Spinal cord (tissue), 10 donors: Measurements from ENCODE around the gene PEX10. TPM values are rescaled to one million over a fixed set of nuclear protein-coding genes. Genes with fewer than 3 reads are reported as not detected.

Source experiments
- DNase-seq, 6 donors: peaks; one replicate each; pipeline versions ENCODE4 v3.0.0 to v3.0.0-alpha.2; 2013 to 2015; ENCODE audit warnings: low spot score in 6 of 6, low read depth in 4 of 6
- H3K27ac ChIP-seq: one replicate; pipeline ENCODE4 v1.5.1; 2013; ENCODE audit warnings: low read depth, low read length, control low read depth
- H3K27me3 ChIP-seq: one replicate; pipeline ENCODE4 v1.6.1; 2013; ENCODE audit warnings: low read length; ENCODE audit not compliant: control insufficient read depth, insufficient read depth
- H3K36me3 ChIP-seq: one replicate; pipeline ENCODE4 v1.6.1; 2013; ENCODE audit warnings: low read length; ENCODE audit not compliant: control insufficient read depth, insufficient read depth
- H3K4me1 ChIP-seq: one replicate; pipeline ENCODE4 v1.6.1; 2013; ENCODE audit warnings: low read length; ENCODE audit not compliant: control insufficient read depth, insufficient read depth
- H3K4me3 ChIP-seq: one replicate; pipeline ENCODE4 v1.5.1; 2013; ENCODE audit warnings: low read depth, low read length, control low read depth
- H3K9me3 ChIP-seq: one replicate; pipeline ENCODE4 v1.6.1; 2013; ENCODE audit warnings: low read length; ENCODE audit not compliant: control insufficient read depth, insufficient read depth
- WGBS: methylation state at CpG from one replicate; pipeline ENCODE4 v1.1.5; 2013; ENCODE audit warnings: missing lambda C conversion rate; ENCODE audit not compliant: insufficient coverage; 5-methylcytosine and 5-hydroxymethylcytosine counted together
- polyA plus RNA-seq, 2 donors: library from polyadenylated mRNA; unstranded; fragments of 120-200 nt; gene quantifications; one replicate each; pipeline ENCODE4 v1.2.1, GENCODE V29; 2013; ENCODE audit not compliant: insufficient read length in 2 of 2
- total RNA-seq, 2 donors: library from RNA; depleted of rRNA in 1 of 2; stranded (reverse); fragments of 120-200 nt in 1 of 2; fragments of >200 nt in 1 of 2; gene quantifications; one replicate each; pipeline versions ENCODE4 v1.2.3 to v1.2.4, GENCODE V29; 2013 to 2014
- donor health status: healthy.

The PEX10 gene
- total and polyA plus RNA-seq, 4 donors = 17.7 to 36.9 (median 31.7) TPM

DNA sequence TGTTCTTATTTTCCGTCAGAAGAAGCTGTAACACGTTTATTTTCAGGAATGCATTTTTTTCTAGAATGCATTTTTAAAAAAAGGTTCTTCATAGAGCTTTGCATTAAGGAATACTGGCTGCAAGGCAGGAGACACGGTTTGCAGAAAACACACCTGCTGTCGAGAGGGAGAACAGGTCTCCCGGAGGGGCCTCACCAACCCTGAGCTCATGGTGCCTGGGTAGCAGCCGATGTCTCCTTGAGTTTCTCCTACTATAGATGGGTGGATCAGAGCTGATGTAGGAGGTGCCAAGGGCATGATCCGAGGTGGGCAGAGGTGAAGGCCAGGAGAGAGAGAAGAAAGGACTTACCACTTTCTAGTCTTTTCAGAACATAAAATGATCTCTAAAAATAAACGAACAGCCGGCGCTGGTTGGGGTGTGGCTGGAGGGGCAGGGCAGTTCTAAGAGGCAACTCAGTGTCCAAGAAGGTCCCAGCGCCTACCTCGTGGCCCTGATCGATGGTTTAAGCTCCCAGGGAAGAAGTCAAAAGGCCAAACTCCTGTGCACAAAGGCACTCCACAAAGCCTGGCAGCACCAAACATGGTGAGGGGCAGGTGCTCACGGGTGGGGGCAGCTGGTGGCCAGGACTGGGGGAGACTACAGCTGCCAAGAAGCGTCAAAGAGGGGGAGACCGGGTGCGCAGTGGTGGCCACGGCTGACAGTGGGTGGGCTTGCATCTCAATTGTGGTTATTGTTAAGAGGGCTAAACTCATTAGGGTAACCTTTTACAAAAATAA lies 33.2 kb downstream of the PEX10 start:
- no peak for DNase-seq
- H3K27ac ChIP-seq = no peak overlapping the region

DNA sequence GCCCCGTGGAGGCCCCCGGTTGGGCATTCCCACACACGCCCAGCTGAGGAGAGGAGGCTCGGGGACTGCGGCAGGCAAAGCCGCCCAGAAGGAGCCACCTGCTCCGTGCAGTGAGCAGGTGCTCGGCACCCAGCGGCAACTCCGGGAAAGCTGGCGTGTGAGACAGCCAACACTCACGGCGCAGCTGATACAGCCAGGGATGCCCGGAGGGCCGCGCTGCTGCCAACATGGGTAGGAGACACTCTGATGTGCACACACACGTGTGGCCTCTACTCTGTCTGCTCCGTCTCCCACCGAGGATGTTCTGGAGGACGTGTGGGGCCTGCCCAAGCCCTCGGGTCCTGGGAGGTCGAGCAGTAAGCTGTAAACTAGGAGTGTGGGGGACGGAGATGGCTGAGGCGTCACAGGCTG lies 33.9 kb downstream of the PEX10 start:
- Histone ChIP-seq H3K9me3 (no peaks in the 10 kb centered on the region), H3K27ac (no peak overlapping the region), H3K4me1 (peaks cover 36% of the 10 kb centered on the region), H3K36me3 (peaks cover 73% of the 10 kb centered on the region), H3K4me3 (no peak overlapping the region), H3K27me3 (no peaks in the 10 kb centered on the region)
- DNase-seq = peak in 1 of 6 donors; percentile 40
- WGBS = 81% methylated on average over 24 of the region's 24 CpGs

More for the DNA sequence above, 33.2 kb downstream of the PEX10 start:
- Histone ChIP-seq H3K36me3 (peaks cover 73% of the 10 kb centered on the region), H3K4me1 (peaks cover 36% of the 10 kb centered on the region), H3K4me3 (no peak overlapping the region), H3K27me3 (no peaks in the 10 kb centered on the region), H3K9me3 (no peaks in the 10 kb centered on the region)
- 81% methylated on average over 13 of the region's 18 CpGs for WGBS

DNA sequence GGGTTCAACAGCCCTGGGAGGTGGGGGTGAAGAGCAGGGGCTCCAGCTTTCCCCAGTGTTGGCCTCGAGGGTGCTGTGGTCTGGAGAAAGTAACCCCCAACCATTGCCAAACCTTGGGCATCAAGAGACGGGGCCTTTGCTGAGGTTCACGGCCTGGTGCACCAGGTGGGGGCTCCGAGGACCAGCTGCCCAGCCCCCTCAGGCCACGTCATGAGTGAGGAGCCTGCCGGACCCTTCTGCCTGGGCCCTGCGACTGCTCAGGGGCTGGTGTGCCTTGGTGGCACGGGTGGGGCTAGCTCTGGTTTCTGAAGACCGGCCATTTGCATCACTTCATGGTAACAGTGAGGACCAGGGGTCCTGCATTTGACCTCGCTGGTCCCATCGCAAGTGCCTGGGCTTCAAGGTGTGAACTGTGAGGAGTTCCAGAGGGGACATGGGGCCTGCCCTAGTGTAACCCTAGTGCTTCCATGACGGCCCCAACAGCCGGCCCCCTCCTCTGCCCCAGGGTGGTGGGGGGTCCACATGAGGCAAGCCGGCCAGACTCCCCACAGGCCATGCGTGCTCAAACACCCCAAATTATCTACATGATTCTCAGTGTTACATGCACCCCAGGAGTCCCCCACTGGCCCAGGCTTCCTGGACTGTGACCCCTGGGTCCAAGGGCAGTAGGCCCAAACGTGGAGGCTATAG lies 34.5 kb downstream of the PEX10 start:
- no peak for DNase-seq
- Histone ChIP-seq H3K9me3 (no peaks in the 10 kb centered on the region), H3K4me1 (peaks cover 33% of the 10 kb centered on the region), H3K27ac (no peak overlapping the region), H3K4me3 (no peak overlapping the region), H3K27me3 (no peaks in the 10 kb centered on the region), H3K36me3 (peaks cover 79% of the 10 kb centered on the region)
- 88% methylated on average over 12 of the region's 16 CpGs for WGBS

DNA sequence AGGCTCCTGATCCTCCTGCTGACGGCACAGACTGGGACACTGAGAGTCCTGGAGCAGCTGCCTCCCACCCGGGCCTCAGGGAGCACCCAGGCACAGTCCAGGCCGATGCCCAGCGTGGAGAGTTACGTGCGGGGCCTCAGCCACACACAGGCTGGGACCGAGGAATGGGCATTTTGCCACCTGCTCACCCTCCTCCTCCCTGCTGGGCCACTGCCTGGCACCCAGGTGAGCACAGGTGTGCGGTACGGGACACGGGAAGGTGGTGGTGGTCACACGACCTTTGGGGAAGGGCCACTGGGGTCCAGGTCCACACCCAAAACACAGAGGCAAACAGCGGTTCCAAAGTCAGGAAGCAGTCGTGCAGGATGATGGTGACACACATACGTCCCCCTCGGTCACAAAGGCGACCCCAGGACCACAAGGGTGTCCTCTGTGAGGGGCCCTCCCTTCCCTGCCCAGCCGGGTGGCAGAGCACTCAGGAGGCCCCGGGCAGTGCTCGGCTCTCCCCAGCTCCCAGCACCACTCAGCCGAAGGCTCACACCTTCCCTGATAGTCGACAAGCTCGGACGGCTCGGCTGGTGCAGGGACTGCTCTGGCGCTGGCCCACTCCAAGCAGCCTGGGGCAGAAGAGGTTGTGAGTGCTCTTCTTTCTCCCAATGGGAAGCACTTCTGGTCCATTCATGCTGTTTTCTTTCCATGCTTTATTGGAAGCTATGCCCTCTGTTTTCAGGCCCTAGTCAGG lies 35.3 kb downstream of the PEX10 start:
- H3K27ac ChIP-seq = no peak overlapping the region
- peaks cover 79% of the 10 kb centered on the region for H3K36me3 ChIP-seq
- no peaks in the 10 kb centered on the region for H3K9me3 ChIP-seq
- H3K4me1 ChIP-seq = peaks cover 27% of the 10 kb centered on the region
- whole genome bisulfite sequencing = 89% methylated on average over 25 of the region's 25 CpGs
- no peaks in the 10 kb centered on the region for H3K27me3 ChIP-seq
- DNase-seq = no peak
- no peak overlapping the region for H3K4me3 ChIP-seq

GRCh38 chr1:2376261-2376741 lies 36.1 kb downstream of the PEX10 start:
- DNase-seq = no peak
- Histone ChIP-seq H3K4me3 (no peak overlapping the region), H3K27ac (no peak overlapping the region), H3K36me3 (peaks cover 78% of the 10 kb centered on the region), H3K27me3 (no peaks in the 10 kb centered on the region), H3K4me1 (peaks cover 19% of the 10 kb centered on the region), H3K9me3 (no peaks in the 10 kb centered on the region)
- WGBS = 81% methylated on average over 23 of the region's 23 CpGs

- H3K36me3 ChIP-seq = peaks cover 74% of the 10 kb centered on the region
- 76% methylated on average over 6 of the region's 7 CpGs for WGBS
- no peak overlapping the region for H3K4me3 ChIP-seq
- peaks cover 16% of the 10 kb centered on the region for H3K4me1 ChIP-seq
- H3K27me3 ChIP-seq = no peaks in the 10 kb centered on the region
- no peak overlapping the region for H3K27ac ChIP-seq
- no peak for DNase-seq
- no peaks in the 10 kb centered on the region for H3K9me3 ChIP-seq
Measured at GRCh38 chr1:2375923-2376260, 36.5 kb downstream of the PEX10 start.

DNA sequence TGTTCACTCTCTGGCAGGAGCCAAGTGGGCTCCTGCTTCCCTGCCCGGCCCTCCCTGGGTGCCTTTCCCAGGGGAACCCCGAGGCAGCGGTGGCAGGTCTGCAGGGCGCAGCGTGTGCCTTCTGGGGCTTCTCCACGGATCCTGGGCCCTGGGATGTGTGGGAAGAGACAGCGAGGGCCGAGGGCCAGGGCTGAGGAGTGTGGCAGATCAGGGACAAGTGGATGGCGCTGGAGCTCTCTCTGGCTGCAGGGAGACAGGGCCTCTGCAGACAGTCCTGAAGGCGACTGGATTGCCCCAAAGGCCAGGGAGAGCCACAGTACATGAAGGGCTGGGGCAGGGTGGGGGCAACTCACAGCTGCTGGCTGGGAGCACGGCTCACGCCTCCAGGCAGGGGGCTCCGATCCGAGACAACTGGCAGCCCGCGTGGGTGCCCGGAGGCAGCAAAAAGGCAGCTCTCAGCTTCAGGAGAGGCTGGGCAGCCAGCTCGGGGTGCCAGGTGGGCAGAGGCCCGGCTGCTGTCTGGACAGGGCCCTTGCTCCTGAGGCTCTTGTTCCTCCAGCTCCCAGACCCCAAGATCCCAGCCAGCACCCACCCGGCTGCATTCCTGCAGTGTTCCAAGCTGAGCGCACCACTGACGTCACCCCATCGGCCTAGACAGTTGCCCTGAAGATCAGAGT lies 37.0 kb downstream of the PEX10 start:
- no peak for DNase-seq
- 79% methylated on average over 23 of the region's 23 CpGs for WGBS
- Histone ChIP-seq H3K4me1 (peaks cover 16% of the 10 kb centered on the region), H3K4me3 (no peak overlapping the region), H3K36me3 (peaks cover 72% of the 10 kb centered on the region), H3K27ac (no peak overlapping the region), H3K9me3 (no peaks in the 10 kb centered on the region), H3K27me3 (no peaks in the 10 kb centered on the region)

GRCh38 chr1:2374252-2375155 lies 37.9 kb downstream of the PEX10 start:
- Histone ChIP-seq H3K36me3 (peaks cover 65% of the 10 kb centered on the region), H3K27me3 (no peaks in the 10 kb centered on the region), H3K4me3 (no peak overlapping the region), H3K9me3 (no peaks in the 10 kb centered on the region), H3K27ac (no peak overlapping the region), H3K4me1 (peaks cover 16% of the 10 kb centered on the region)
- DNase-seq = no peak
- 80% methylated on average over 10 of the region's 17 CpGs for WGBS
